HS-27A (cell line): ENCODE data around the gene ALDOA.

Source experiments
- DNase-seq: peaks from one replicate; pipeline ENCODE4 v3.0.0-alpha.2; 2012; ENCODE audit warnings: low read depth, missing footprints

Gene ALDOA

GRCh38 chr16:30041841-30042240 lies 23.7 kb upstream of the ALDOA start:
- no peak for DNase-seq

- no peak for DNase-seq
Observed at GRCh38 chr16:30046178-30046577, 19.4 kb upstream of the ALDOA start.

GRCh38 chr16:30046588-30046987 lies 19.0 kb upstream of the ALDOA start:
- DNase-seq, result no peak

- DNase-seq, result no peak
Observed at GRCh38 chr16:30049871-30050270, 15.7 kb upstream of the ALDOA start.

GRCh38 chr16:30051518-30051917 lies 14.0 kb upstream of the ALDOA start:
- no peak for DNase-seq

GRCh38 chr16:30052671-30053372 lies 12.7 kb upstream of the ALDOA start:
- DNase-seq, result peak; percentile 82

- DNase-seq, result peak; percentile 52
Observed at GRCh38 chr16:30053376-30054015, 12.1 kb upstream of the ALDOA start.

- no peak for DNase-seq
Observed at GRCh38 chr16:30054451-30054850, 11.1 kb upstream of the ALDOA start.

- no peak for DNase-seq
Observed at GRCh38 chr16:30054959-30055553, 10.5 kb upstream of the ALDOA start.

GRCh38 chr16:30060346-30060745 lies 5.2 kb upstream of the ALDOA start:
- DNase-seq, result no peak

GRCh38 chr16:30060836-30061554 lies 4.6 kb upstream of the ALDOA start:
- DNase-seq, result no peak

- no peak for DNase-seq
Observed at GRCh38 chr16:30063278-30063892, 2.2 kb upstream of the ALDOA start.

GRCh38 chr16:30063893-30064728 lies 1.4 kb upstream of the ALDOA start:
- DNase-seq, result no peak

GRCh38 chr16:30064729-30065101 lies 845 bp upstream of the ALDOA start:
- no peak for DNase-seq

- no peak for DNase-seq
Observed at GRCh38 chr16:30065943-30066760, 592 bp downstream of the ALDOA start.

GRCh38 chr16:30066761-30067583 lies 1.4 kb downstream of the ALDOA start:
- no peak for DNase-seq

GRCh38 chr16:30067584-30067916 lies 2.0 kb downstream of the ALDOA start:
- DNase-seq, result no peak

GRCh38 chr16:30068333-30068732 lies 2.8 kb downstream of the ALDOA start:
- DNase-seq, result no peak

- DNase-seq, result no peak
Observed at GRCh38 chr16:30068750-30069610, 3.4 kb downstream of the ALDOA start.
